ENCODE measurements around the gene MLH3.

The MLH3 gene

DNA sequence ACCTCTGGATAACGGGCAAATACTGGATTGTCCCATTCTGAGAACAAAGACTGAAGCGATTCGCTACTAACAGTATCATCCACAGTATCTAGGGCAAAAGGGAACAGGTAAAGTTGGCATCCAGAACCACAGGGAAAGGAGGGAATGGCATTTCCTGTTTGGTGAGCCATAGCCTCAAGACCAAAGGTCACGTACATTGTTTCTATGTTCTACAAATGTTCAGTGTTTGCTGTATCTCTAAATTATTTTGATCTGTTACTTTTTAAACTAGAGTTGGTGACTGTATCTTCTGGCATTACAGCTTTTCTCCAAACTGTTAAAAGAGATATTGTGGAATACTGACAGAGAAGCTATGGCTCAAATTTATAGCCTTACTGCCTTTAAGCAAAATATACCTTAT is 9.7 kb downstream of the MLH3 start:
- in situ Hi-C loops (cut with MboI; ENCODE audit: low sequenced_read_pairs), result no loop called here

DNA sequence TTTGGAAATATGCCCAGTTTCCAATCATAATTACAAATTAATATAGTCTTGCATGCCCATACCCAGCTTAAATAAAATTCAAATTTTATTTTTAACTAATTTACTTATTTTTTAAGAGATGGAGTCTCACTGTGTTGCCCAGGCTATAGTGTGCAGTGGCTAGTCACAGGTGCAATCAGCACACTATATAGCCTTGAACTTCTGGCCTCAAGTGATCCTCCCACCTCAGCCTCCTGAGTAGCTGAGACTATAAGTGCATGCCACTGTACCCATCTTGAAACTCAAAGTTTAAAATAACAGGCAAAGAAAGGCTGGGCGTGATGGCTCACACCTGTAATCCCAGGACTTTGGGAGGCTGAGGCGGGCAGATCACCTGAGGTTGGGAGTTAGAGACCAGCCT is 10.3 kb downstream of the MLH3 start:
- in situ Hi-C loops (cut with MboI; ENCODE audit: low sequenced_read_pairs), result no loop called here

DNA sequence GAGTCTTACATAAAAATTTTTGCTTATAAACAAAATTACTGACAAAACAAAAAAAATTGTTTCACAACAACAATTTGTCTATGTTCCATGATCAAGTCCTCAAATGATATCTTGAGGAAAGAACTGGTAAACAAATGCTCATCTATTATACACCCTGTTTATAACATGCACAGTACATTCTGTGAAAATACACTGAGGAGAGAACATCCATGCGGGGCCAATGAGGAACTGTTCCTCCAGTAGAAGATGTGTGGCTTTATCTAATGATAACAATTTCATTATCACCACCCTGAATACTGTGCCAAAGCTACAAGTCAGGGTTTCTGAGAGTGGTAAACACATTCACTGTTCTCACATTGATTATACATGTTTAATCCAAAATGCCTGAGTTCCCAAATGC is 10.8 kb downstream of the MLH3 start:
- in situ Hi-C loops (cut with MboI; ENCODE audit: low sequenced_read_pairs), result no loop called here

DNA sequence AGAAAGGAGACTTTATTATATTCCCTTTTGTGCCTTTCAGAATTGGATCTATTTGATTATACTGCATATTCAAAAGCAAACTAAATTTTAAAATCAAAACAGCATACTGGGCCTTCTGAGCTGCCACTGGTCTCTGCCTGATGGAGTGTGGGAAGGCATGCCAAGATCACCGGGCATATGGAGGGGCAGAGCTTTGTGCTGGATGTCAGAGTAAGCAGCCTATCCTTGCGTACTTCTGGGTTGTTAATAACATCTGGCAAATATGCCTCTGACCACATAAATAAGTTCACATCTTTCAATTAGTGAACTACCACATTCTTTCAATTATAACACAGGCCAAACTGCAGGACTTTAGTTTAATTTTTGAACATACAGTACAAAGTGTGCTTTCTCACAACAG is 18.3 kb downstream of the MLH3 start:
- in situ Hi-C loops (cut with MboI; ENCODE audit: low sequenced_read_pairs), result no loop called here

DNA sequence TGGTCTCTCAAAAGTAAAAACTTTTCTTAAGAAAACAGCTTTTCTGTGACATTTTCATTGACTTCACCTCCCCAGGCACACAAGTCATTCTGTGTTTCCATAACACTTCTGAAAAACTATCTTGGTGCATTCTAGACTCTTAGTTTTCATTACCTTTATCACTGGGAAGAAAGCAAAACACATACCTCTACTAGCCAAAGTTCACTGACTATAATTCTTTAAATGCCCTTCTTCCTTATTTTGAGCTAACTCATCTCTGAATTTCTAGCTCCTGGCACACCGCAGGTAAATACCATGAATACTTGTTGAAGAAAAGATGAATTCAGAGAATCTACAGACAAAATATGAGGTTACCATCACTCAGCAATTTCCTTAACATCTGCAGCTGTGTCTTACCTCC is 21.1 kb downstream of the MLH3 start:
- in situ Hi-C loops (cut with MboI; ENCODE audit: low sequenced_read_pairs), result no loop called here

DNA sequence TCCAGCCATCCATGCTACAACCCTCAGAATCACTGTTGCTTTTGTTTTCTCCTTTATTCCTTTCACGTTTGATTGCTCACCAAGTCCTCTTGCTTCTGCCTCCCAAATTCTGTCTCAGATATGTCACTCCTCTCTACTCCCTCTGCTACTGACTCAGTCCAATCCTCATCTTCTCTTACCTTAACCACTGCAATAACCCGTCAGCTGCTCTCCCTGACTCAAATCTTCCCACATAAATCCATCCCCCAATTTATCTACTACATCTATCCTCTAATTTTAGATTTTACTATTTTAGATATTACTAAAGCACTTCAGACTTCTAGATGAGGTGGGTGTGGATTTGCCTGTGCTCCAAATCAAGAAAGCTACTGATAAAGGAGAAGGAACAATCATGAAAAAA is 25.4 kb downstream of the MLH3 start:
- in situ Hi-C loops (cut with MboI; ENCODE audit: low sequenced_read_pairs), result no loop called here

GRCh38 chr14:75025082-75025481 is 26.2 kb downstream of the MLH3 start:
- in situ Hi-C loops (cut with MboI; ENCODE audit: low sequenced_read_pairs), result no loop called here

DNA sequence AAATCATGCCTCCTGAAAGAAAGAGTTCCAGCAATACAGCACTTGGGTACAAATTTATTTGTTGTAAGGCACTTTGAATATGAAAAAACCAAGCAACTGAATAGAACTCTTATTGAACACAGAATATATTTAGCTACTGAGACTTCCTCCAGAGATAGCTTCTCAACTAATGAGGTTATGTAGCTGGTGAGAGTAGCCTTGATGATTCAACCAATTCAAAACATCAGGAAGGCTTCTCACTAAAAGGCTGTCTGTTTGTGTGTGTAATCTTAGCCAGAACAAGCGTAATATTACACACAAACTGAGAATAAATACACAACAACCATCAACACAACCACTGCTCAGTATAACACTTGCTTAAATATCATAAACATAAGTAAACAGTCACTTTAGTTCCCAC is 28.2 kb downstream of the MLH3 start:
- in situ Hi-C loops (cut with MboI; ENCODE audit: low sequenced_read_pairs), result no loop called here

DNA sequence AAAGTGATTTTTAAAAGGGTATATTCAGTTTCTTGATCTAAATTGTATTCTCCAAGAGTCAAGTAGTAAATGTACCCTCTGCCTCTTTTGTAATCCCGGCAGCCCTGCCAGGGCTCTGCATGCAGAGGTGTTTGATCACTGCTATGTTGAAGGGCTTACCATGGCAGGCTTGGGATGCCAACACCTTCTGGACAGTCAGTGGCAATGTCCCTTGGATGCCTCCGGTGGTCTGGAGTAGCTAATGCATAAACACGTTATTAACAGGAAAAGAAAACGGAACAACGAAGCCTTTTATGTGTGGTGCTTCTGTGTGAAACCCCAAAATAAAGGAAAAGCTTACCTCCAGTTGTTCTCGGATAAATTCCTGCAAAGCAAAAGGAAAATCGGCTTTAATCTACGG is 28.6 kb downstream of the MLH3 start:
- in situ Hi-C loops (cut with MboI; ENCODE audit: low sequenced_read_pairs), result no loop called here

DNA sequence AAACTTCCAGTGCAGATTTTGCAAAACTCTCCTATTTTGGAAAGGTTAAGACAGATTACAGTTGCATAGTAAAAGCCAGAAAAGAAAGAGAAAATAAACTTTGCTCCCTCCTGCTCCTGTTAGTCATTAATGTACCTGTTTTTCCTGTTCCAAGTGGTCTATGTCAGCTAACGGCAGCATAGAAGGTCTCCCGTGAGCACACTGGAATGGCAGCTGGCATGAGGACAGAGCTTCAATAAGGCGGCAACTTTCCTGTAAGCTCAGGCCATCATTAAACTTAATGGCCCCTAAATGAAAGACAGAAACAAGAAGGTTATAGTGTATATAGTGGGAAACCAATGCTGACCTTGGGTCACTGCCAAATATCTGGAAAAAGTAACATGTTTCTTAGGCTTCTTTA is 32.6 kb downstream of the MLH3 start:
- in situ Hi-C loops (cut with MboI; ENCODE audit: low sequenced_read_pairs), result no loop called here

DNA sequence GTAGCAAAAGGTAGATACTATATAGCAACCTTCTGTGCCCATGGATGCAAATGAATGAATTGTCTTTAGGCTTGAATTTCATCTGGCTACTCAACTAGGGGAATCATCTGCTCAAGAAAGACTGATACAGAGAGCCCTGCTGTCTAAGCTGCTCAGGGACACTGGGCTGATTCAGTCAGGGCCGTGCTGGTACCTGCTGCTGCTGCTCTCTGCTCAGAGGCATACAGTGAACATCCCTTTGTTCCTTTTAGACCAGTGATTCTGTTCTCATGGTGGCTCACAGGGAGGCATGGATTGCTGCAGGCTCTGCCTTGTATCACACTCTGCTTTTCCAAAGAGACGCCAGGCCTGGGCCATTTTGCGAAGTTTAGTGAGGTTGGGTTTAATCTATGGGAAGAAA is 34.5 kb downstream of the MLH3 start:
- in situ Hi-C loops (cut with MboI; ENCODE audit: low sequenced_read_pairs), result no loop called here

- in situ Hi-C loops (cut with MboI; ENCODE audit: low sequenced_read_pairs), result no loop called here
Observed at GRCh38 chr14:75015496-75015895, 35.8 kb downstream of the MLH3 start.

- in situ Hi-C loops (cut with MboI; ENCODE audit: low sequenced_read_pairs), result no loop called here
Observed at GRCh38 chr14:75013290-75013689, 38.0 kb downstream of the MLH3 start.

GRCh38 chr14:75011356-75011994 is 39.8 kb downstream of the MLH3 start:
- in situ Hi-C loops (cut with MboI; ENCODE audit: low sequenced_read_pairs), result no loop called here

DNA sequence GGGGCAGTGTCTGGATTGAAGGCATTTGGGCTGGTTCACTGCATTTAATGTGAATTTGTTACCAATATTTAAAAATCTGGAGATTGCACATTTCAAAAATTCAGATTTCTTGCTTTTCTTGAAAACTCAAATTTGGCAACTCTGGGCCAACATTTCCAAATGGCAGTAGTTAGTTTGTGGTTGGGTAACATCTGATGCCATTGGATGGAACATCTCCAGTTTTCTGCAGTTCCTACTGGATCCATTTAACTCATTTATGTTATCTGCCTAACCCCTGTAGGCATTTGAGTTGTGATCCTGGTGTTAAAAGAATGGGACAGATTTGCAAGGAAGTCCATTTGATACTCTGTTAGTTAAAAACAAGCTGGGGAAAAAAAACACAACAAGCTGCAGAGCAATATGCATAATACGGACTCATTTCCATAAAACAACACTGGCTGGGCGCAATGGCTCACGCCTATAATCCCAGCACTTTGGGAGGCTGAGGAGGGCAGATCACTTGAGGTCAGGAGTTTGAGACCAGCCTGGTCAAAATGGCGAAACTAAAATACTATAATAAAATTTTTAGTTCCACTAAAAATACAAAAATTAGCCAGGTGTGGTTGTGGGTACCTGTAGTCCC is 40.7 kb downstream of the MLH3 start:
- in situ Hi-C loops (cut with MboI; ENCODE audit: low sequenced_read_pairs), result no loop called here

- in situ Hi-C loops (cut with MboI; ENCODE audit: low sequenced_read_pairs), result no loop called here
Observed at GRCh38 chr14:75009176-75009575, 42.1 kb downstream of the MLH3 start.

DNA sequence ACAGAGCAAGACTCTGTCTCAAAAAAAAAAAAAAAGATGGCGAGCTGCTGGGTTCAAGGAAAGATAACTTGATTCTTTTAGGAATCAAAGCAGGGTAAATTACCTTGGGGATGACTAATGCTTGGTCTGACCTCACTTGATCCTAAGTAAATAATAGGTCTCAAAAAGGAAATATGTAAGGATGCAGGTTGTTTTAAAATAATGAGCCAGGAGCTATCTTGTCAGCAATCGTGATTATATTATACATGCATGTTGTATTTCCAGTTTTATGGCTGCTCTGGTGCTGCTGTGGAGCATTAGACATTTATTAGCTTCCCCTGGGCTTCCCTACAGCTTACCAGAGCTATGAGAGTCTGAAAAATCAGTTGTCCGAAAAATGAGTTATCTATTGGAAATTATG is 45.9 kb downstream of the MLH3 start:
- in situ Hi-C loops (cut with MboI; ENCODE audit: low sequenced_read_pairs), result no loop called here

- in situ Hi-C loops (cut with MboI; ENCODE audit: low sequenced_read_pairs), result no loop called here
Observed at GRCh38 chr14:75003250-75004027, 47.8 kb downstream of the MLH3 start.

GRCh38 chr14:75002392-75003249 is 48.6 kb downstream of the MLH3 start, which contains the start of gene EIF2B2:
Gene EIF2B2 (plus strand): TSS chr14:75002921. CDS start chr14:75002991, 70 bp downstream.
- in situ Hi-C loops (cut with MboI; ENCODE audit: low sequenced_read_pairs), result no loop called here

DNA sequence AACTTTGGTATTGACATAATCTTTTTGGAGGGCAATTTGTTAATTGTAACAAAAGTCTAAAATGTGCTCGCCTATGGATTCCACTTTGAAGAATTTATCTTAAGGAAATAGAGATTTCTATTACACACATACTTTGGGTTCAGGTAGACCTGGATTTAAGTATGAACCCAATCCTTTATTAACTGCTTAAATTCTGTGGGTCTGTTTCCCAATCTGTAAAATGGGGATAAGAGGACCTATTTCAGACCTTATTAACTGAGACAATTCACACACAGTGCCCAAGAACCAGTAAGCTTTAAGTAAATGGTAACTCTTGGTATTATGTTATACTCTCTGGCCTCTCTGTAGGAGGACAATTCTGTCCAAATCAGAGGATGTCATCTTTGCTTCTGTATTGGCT is 49.4 kb downstream of the MLH3 start:
- in situ Hi-C loops (cut with MboI; ENCODE audit: low sequenced_read_pairs), result no loop called here

GRCh38 chr14:75001261-75001660 is 50.0 kb downstream of the MLH3 start:
- in situ Hi-C loops (cut with MboI; ENCODE audit: low sequenced_read_pairs), result no loop called here

Data from HL-60/S4 treated with phorbol 12-myristate 13-acetate at 8.2 ng/mL for 4 days and 3 days (cell line).